H9 (cell line): ENCODE data around the gene ADGRG7. TPM values are rescaled to one million over a fixed set of nuclear protein-coding genes. Genes with fewer than 3 reads are reported as not detected.

Experiments
- DNase-seq: peaks from one replicate; pipeline ENCODE4 v3.0.0-alpha.2; 2017
- H2AFZ ChIP-seq: one replicate; pipeline ENCODE4 v1.6.1; 2013; ENCODE audit warnings: mild to moderate bottlenecking, low read length, control low read depth, moderate library complexity
- H2AK5ac ChIP-seq: 2 replicates; pipeline ENCODE4 v1.6.1; 2013; ENCODE audit warnings: low read length, control low read depth, mixed read lengths; ENCODE audit not compliant: insufficient read length
- H2BK120ac ChIP-seq: one replicate; pipeline ENCODE4 v1.6.1; 2013; ENCODE audit warnings: low read depth, mild to moderate bottlenecking, low read length, control low read depth, inconsistent platforms; ENCODE audit not compliant: poor library complexity, severe bottlenecking
- H2BK12ac ChIP-seq: 2 replicates; pipeline ENCODE4 v1.6.1; 2013; ENCODE audit warnings: low read length, control low read depth, mixed read lengths, low read depth; ENCODE audit not compliant: insufficient read length
- H2BK15ac ChIP-seq: 2 replicates; pipeline ENCODE4 v1.6.1; 2013; ENCODE audit warnings: low read depth, low read length, control low read depth
- H2BK20ac ChIP-seq: one replicate; pipeline ENCODE4 v1.6.1; 2013; ENCODE audit warnings: low read depth, mild to moderate bottlenecking, low read length, control low read depth, inconsistent platforms; ENCODE audit not compliant: poor library complexity, severe bottlenecking
- H2BK5ac ChIP-seq: 2 replicates; pipeline ENCODE4 v1.6.1; 2013; ENCODE audit warnings: low read length, control low read depth, mixed read lengths; ENCODE audit not compliant: insufficient read length
- H3K14ac ChIP-seq: 2 replicates; pipeline ENCODE4 v1.6.1; 2013; ENCODE audit warnings: low read length, control low read depth; ENCODE audit not compliant: insufficient read depth
- H3K18ac ChIP-seq: 2 replicates; pipeline ENCODE4 v1.6.1; 2013; ENCODE audit warnings: low read depth, mild to moderate bottlenecking, mixed read lengths, low read length, control low read depth; ENCODE audit not compliant: insufficient read length
- H3K23ac ChIP-seq: 2 replicates; pipeline ENCODE4 v1.6.1; 2013; ENCODE audit warnings: low read length, control low read depth, mixed read lengths, low read depth; ENCODE audit not compliant: insufficient read length
- H3K23me2 ChIP-seq: 2 replicates; pipeline ENCODE4 v1.6.1; 2013; ENCODE audit warnings: low read depth, mild to moderate bottlenecking, mixed read lengths, low read length, control low read depth; ENCODE audit not compliant: insufficient read length, poor library complexity, severe bottlenecking
- H3K27ac ChIP-seq: 2 replicates; pipeline ENCODE4 v1.5.1; 2013; ENCODE audit warnings: low read length, control low read depth, mixed read lengths, low read depth; ENCODE audit not compliant: insufficient read length
- H3K27me3 ChIP-seq: 2 replicates; pipeline ENCODE4 v1.6.1; 2013; ENCODE audit warnings: low read length, control low read depth, inconsistent platforms; ENCODE audit not compliant: insufficient read depth
- H3K4ac ChIP-seq: 2 replicates; pipeline ENCODE4 v1.6.1; 2013; ENCODE audit warnings: low read depth, mild to moderate bottlenecking, control low read depth, inconsistent platforms, low read length, moderate library complexity
- H3K4me1 ChIP-seq: 2 replicates; pipeline ENCODE4 v1.6.1; 2013; ENCODE audit warnings: low read length, control low read depth, inconsistent platforms; ENCODE audit not compliant: insufficient read depth
- H3K4me2 ChIP-seq: 2 replicates; pipeline ENCODE4 v1.6.1; 2013; ENCODE audit warnings: low read length, control low read depth, mixed read lengths; ENCODE audit not compliant: insufficient read length, insufficient read depth
- H3K56ac ChIP-seq: 2 replicates; pipeline ENCODE4 v1.6.1; 2013; ENCODE audit warnings: low read depth, mild to moderate bottlenecking, mixed read lengths, low read length, control low read depth; ENCODE audit not compliant: insufficient read length
- H3K79me1 ChIP-seq: 2 replicates; pipeline ENCODE4 v1.6.1; 2013; ENCODE audit warnings: low read depth, mild to moderate bottlenecking, moderate library complexity, low read length, control low read depth, inconsistent platforms; ENCODE audit not compliant: insufficient read depth, poor library complexity, severe bottlenecking
- H3K79me2 ChIP-seq: 2 replicates; pipeline ENCODE4 v1.6.1; 2013; ENCODE audit warnings: low read length, control low read depth, inconsistent platforms; ENCODE audit not compliant: insufficient read depth
- H3K9ac ChIP-seq: 2 replicates; pipeline ENCODE4 v1.6.1; 2013; ENCODE audit warnings: low read length, control low read depth, mixed read lengths; ENCODE audit not compliant: insufficient read length; ENCODE audit errors: extremely low read depth
- H3K9me3 ChIP-seq: one replicate; pipeline ENCODE4 v1.6.1; 2013; ENCODE audit warnings: low read depth, low read length, inconsistent platforms; ENCODE audit not compliant: control insufficient read depth
- H3T11ph ChIP-seq: one replicate; pipeline ENCODE4 v1.6.1; 2013; ENCODE audit warnings: mild to moderate bottlenecking, low read length, control low read depth, inconsistent platforms
- H4K20me1 ChIP-seq: one replicate; pipeline ENCODE4 v1.6.1; 2013; ENCODE audit not compliant: control insufficient read depth, insufficient read length, insufficient read depth
- H4K5ac ChIP-seq: 2 replicates; pipeline ENCODE4 v1.6.1; 2013; ENCODE audit warnings: low read depth, mild to moderate bottlenecking, mixed read lengths, low read length, control low read depth; ENCODE audit not compliant: insufficient read length
- H4K8ac ChIP-seq: replicated peaks from 2 replicates; pipeline ENCODE4 v1.6.1; 2013; ENCODE audit warnings: low read length, control low read depth, mixed read lengths, low read depth; ENCODE audit not compliant: insufficient read length
- H4K91ac ChIP-seq: 2 replicates; pipeline ENCODE4 v1.6.1; 2013; ENCODE audit warnings: low read depth, mild to moderate bottlenecking, moderate library complexity, mixed read lengths, low read length, control low read depth; ENCODE audit not compliant: insufficient read length
- H3K27ac Mint-ChIP-seq, 3 experiments: 2 replicates in 2 of 3; 3 replicates in 1 of 3; pipeline ENCODE4 v1.8.0; 2020 to 2021; ENCODE audit warnings: mixed read lengths in 3 of 3, mild to moderate bottlenecking in 1 of 3, moderate library complexity in 1 of 3
- H3K27me3 Mint-ChIP-seq: 2 replicates; pipeline ENCODE4 v1.8.0; 2021; ENCODE audit warnings: low read depth, mild to moderate bottlenecking, moderate library complexity, mixed read lengths
- H3K36me3 Mint-ChIP-seq, 3 experiments: 2 replicates in 2 of 3; 3 replicates in 1 of 3; pipeline ENCODE4 v1.8.0; 2020 to 2021; ENCODE audit warnings: low read depth in 3 of 3, mixed read lengths in 3 of 3; ENCODE audit not compliant: insufficient read depth in 1 of 3
- H3K4me1 Mint-ChIP-seq, 2 experiments: 2 replicates each; pipeline ENCODE4 v1.8.0; 2020; ENCODE audit warnings: mixed read lengths in 2 of 2
- H3K4me3 Mint-ChIP-seq, 2 experiments: 2 replicates in 1 of 2; 3 replicates in 1 of 2; pipeline ENCODE4 v1.8.0; 2020 to 2021; ENCODE audit warnings: mild to moderate bottlenecking in 2 of 2, mixed read lengths in 2 of 2, moderate library complexity in 1 of 2
- H3K9me3 Mint-ChIP-seq, 2 experiments: 2 replicates in 1 of 2; 3 replicates in 1 of 2; pipeline ENCODE4 v1.8.0; 2020; ENCODE audit warnings: mild to moderate bottlenecking in 2 of 2, mixed read lengths in 2 of 2, moderate library complexity in 1 of 2
- CTCF ChIP-seq: fragments of 200-600 bp; sonication (generic); conservative IDR thresholded peaks from 3 replicates; pipeline ENCODE4 v1.8.0; 2021; ENCODE audit warnings: antibody characterized with exemption, mild to moderate bottlenecking
- WGBS: extraction: QIAGEN DNeasy Blood & Tissue Kit; methylation state at CpG from one replicate; pipeline ENCODE4 v1.1.7; 2013; ENCODE audit warnings: missing lambda C conversion rate, low lambda C conversion rate, mixed read lengths; ENCODE audit not compliant: insufficient read length; ENCODE audit errors: extremely low coverage; 5-methylcytosine and 5-hydroxymethylcytosine counted together
- total RNA-seq: library from RNA; stranded (reverse); gene quantifications from 2 replicates; pipeline ENCODE4 v1.2.1, GENCODE V29; 2021

ADGRG7 gene
- total RNA-seq, 1 experiment from 2014 or later = not detected

DNA sequence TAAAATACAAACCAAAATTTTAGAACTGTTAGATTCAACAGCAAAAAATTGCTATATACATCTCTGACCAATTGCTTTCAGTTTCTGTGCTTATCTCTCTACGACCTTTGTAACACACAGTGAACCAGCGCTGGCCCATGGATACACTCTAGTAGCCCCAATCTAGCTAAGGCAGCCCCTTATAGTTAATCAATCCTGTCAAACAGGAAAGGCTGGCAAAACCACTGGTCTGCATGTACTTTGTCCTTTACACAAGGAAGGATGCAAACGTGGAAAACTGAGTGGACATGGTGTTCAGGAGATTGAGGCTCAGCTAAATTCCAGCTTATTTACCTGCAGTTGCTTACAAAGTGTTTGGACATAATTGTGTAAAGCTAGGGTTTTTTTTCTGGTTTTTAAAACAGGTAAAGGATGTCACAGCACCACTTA lies 25.9 kb downstream of the ADGRG7 start:
- H2BK15ac ChIP-seq = no peak overlapping the region
- H3K4ac ChIP-seq = no peak overlapping the region
- no peaks in the 10 kb centered on the region for H3K27me3 Mint-ChIP-seq
- H3K9me3 ChIP-seq = no peaks in the 10 kb centered on the region
- no peak overlapping the region for H3K23ac ChIP-seq
- H3K23me2 ChIP-seq = no peaks in the 10 kb centered on the region
- H4K20me1 ChIP-seq = no peaks in the 10 kb centered on the region
- H2BK120ac ChIP-seq = no peak overlapping the region
- H2AFZ ChIP-seq = no peak overlapping the region
- H4K8ac ChIP-seq = no peak overlapping the region
- no peaks in the 10 kb centered on the region for H3K79me1 ChIP-seq
- no peaks in the 10 kb centered on the region for H3K36me3 Mint-ChIP-seq
- no peaks in the 10 kb centered on the region for H3K79me2 ChIP-seq
- H3K4me1 ChIP-seq = peaks cover 2% of the 10 kb centered on the region; the same call in 1 of the 2 replicates
- no peak overlapping the region for H2BK20ac ChIP-seq
- H3K27me3 ChIP-seq = no peaks in the 10 kb centered on the region
- no peak overlapping the region for H3K9ac ChIP-seq
- no peak overlapping the region for H3K14ac ChIP-seq
- H4K91ac ChIP-seq = no peak overlapping the region
- no peak overlapping the region for H2BK12ac ChIP-seq
- H3T11ph ChIP-seq = no peak overlapping the region
- no peak overlapping the region for H3K18ac ChIP-seq
- H3K4me3 Mint-ChIP-seq = no peak overlapping the region
- DNase-seq = no peak
- no peak overlapping the region for H3K56ac ChIP-seq
- no peak overlapping the region for H3K4me2 ChIP-seq
- H3K27ac Mint-ChIP-seq = no peak overlapping the region
- H4K5ac ChIP-seq = no peak overlapping the region
- no peaks in the 10 kb centered on the region; a peak in 1 of 5 replicates for H3K9me3 Mint-ChIP-seq
- TF ChIP-seq CTCF = no peak
- WGBS = no CpG with 5 or more reads among the region's 3 CpGs
- H3K27ac ChIP-seq = no peak overlapping the region
- H3K4me1 Mint-ChIP-seq = peaks cover 8 to 10% of the 10 kb centered on the region in 2 experiments
- H2AK5ac ChIP-seq = no peak overlapping the region
- no peak overlapping the region for H2BK5ac ChIP-seq
